Cerebellar nuclear complex (tissue), 1 donor: ENCODE data around the gene NIPBL.
"Not testable (repeated sequence)": the region's sequence is repeated elsewhere in the genome, so short reads cannot be mapped to it uniquely, and the experiment has no call there.

Source experiments
- DNase-seq, 2 experiments: peaks; one replicate each; lab custom pipeline; 2025; lab: John Stamatoyannopoulos, UW

Gene NIPBL

DNA sequence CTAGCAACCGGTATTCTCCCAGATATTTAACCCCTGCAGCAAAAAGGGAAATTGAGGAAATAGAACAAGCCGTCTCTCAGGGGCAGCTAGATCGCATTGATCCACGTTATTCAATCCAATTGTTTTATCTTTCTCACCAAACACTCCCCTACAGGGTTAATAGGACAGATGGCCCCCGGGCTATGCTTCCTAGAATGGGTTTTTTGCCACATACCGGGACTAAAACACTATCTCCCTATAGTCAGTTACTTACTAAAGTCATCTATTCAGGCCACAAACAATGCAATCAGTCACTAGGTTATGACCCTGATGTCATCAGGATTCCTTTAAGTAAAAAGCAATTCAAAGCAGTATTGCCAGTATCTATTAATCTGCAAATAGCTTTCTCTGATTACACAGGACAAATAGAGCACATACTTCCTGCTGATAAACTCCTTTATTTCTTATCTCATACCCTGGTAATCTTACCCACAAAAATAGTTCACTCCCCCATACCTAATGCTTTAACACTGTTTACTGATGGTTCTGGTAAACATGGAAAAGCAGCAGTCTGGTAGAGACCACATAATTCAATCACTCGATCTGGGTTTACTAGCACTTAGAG is 213.7 kb downstream of the NIPBL start:
- no peak for DNase-seq

DNA sequence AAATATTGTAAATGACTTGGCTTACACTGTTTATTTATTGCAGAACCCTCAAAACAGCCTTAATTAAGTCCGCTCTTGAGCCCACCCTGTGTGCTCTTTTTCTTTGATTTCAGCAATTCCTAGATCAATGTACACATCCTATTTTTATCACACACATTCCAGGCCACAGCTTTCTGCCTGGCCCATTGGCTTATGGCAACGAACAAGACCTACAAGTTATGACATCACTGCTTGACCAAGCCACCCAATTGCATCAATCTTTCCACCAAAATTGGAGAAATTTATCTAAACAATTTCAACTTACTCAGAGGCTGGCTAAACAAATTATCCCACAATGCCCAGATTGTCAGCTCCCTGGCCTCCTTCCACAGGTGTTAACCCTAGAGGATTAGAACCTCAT is 214.2 kb downstream of the NIPBL start:
- DNase-seq: no peak

DNA sequence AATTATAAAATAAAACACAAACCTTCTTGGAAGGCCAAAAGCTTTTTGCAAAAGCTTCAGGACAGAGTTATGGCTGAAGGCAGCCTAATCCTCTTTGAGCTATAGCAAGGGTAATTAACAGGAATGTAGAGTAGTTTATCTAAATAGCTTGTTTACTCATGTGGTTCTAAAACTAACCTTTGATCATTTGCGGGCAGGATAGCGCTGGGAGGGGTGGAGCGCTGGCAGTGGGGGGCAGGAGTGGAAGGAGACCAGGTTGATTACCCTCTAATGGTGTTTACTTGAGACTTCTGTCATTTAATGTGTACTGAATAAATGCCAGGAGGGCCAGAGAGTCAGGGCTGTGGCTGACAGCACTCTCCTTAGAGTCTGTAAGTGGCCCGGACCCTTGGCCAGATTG is 217.2 kb downstream of the NIPBL start:
- not testable (repeated sequence) for DNase-seq

DNA sequence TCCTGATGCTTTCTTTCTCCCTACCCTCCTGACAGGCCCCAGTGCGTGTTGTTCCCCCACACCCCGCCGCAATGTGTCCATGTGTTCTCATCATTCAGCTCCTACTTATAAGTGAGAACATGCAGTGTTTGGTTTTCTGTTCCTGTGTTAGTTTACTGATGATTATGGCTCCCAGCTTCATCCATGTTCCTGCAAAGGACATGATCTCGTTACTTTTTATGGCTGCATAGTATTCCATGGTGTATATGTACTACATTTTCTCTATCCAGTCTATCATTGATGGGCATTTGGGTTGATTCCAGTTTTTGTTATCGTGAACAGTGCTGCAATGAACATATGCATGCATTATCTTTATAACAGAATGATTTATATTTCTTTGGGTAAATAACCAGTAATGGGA is 222.7 kb downstream of the NIPBL start:
- not testable (repeated sequence) for DNase-seq

GRCh38 chr5:37103302-37103701 is 226.7 kb downstream of the NIPBL start:
- no peak for DNase-seq

- no peak for DNase-seq
These were observed 232.8 kb downstream of the NIPBL start for GRCh38 chr5:37109338-37109737.

DNA sequence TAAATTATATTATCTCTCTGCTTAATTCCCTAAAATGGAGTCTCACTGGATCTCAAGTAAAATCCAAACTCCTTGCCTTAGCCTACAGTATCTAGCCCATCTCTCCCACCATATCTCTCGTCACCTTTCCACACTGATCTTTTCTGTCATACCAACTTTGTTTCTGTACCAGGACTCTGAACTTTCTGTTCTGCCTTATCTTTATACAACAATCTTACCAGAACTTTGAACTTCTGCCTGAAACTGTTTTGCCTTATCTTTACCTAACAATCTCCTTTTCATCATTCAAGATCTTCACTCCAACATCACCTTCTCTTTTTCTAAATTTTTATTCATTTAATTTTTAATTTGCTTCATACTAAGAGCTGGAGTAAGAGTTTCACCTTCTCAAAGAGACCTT is 233.6 kb downstream of the NIPBL start:
- no peak for DNase-seq

DNA sequence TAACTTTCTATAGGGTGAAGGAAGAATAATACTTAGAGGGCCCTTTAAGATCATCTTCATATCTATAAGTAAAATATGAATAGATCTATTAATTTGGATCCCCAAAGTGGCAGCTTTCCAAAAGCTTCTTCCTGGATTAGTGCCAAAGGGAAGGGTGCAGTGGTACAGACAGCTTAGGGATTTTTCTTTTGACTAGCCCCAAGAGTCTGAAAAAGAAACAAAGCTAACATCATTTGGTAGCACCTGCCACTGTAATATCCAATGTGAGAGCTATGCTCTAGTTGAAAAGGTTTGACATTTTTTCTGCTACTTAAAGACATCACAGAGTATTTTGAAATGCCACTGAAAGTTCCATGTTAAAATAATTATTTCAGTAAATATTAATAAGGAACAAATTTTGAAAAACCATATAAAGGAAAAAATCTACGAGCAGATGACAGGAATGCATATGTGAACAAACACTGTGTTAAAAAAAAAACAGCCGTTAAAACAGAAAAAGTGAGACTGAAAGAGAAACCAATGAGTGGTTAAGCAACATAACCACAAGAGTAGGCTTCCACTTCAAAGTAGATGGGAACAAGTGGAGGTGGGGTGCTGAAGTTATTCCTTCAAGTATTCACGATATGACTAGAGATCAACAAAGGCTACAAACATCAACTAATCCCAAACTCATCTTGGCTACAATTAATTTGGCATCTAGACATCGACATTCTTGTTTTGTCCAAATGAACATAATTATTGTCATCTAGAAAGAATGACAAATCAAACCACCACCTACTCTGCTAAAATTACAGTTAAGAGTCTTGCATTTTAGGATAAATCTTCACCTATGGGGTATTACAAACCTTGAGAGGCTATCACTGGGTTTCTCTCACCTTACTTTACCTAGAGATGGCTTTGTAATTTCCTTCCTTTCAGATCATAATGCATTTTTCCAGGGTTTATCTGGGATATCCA is 235.1 kb downstream of the NIPBL start:
- no peak for DNase-seq

DNA sequence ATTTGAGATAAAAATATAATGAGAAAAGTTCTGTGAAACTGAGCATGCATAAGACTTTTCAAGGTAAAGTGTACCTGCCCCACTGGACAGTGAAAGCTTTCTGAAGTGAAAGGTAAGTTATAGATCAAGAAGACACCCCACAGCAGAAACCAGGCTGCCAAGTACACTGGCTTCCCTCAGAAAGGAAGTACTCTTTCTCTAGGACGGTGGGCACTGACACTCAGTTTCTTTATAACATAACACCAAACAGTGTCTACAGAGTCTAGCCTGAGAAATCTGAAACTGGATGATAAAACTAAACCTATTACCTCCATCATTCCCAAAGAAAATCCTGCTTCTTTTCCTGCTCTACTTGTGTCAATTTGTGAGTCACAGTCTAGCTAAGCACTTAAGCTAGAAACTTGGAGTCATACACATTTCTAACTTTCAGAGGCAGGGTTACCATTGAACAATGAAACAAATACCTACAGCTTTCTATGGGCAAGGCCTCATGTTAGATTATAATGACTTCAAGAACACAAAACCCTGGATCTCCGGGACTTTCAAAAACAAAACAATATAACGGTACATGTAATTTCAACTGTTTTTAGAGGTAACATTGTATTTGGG is 235.9 kb downstream of the NIPBL start:
- no peak for DNase-seq
